Measurements from ENCODE around the gene XXYLT1. TPM values are rescaled to one million over a fixed set of nuclear protein-coding genes. Genes with fewer than 3 reads are reported as not detected.

Gene XXYLT1
- total RNA-seq, 1 experiment from 2014 or later = 10.9 TPM

- ChIA-PET RAD21 (ENCODE audit: low non-redundant PET in 1 of 2, low total read pairs in 2 of 2, uncharacterized antibody in 2 of 2, unreplicated experiment in 2 of 2) (no interaction called here), POLR2A (no interaction called here), CTCF (no interaction called here)
- no peaks in the 10 kb centered on the region for H4K20me1 ChIP-seq (ENCODE audit: insufficient read depth)
- no peak overlapping the region for H3K9ac ChIP-seq (ENCODE audit: low read length)
- H2AFZ ChIP-seq (ENCODE audit: low read depth, low read length, poor library complexity, severe bottlenecking) = no peak overlapping the region
- TF ChIP-seq ZNF274 (IDR thresholded peaks at IDR 0.05; ENCODE audit: low read depth, low read length) = no peak
- no peak for TF ChIP-seq ZFX (IDR thresholded peaks at IDR 0.05)
- TF ChIP-seq ELF1 (IDR thresholded peaks at IDR 0.05; ENCODE audit: borderline replicate concordance, low read depth) = no peak
- TF ChIP-seq POLR2A (IDR thresholded peaks at IDR 0.05; ENCODE audit: borderline replicate concordance, extremely low read depth, insufficient read depth, insufficient read length) = no peak
- TF ChIP-seq EGR1 (IDR thresholded peaks at IDR 0.05; ENCODE audit: low read depth) = no peak
- TF ChIP-seq CBX3 (IDR thresholded peaks at IDR 0.05; ENCODE audit: low read depth) = no peak
- TF ChIP-seq YY1 (IDR thresholded peaks at IDR 0.05; ENCODE audit: extremely low read depth, insufficient replicate concordance, low read depth, low read length) = no peak
- no peak for TF ChIP-seq EZH2 (IDR thresholded peaks at IDR 0.05)
- TF ChIP-seq SRF (IDR thresholded peaks at IDR 0.05; ENCODE audit: low read depth) = no peak
- no peak for TF ChIP-seq REST (IDR thresholded peaks at IDR 0.05; ENCODE audit: low read depth)
- no peak for TF ChIP-seq SP1 (IDR thresholded peaks at IDR 0.05; ENCODE audit: low read depth)
- no peak for TF ChIP-seq ZBTB33 (IDR thresholded peaks at IDR 0.05; ENCODE audit: extremely low read depth, insufficient replicate concordance, low read length)
- no TSS peak for BruUV-seq (replicated peaks)
- H3K27me3 ChIP-seq (ENCODE audit: insufficient read depth, low read length) = no peaks in the 10 kb centered on the region
- no peaks in the 10 kb centered on the region for H3K36me3 ChIP-seq (ENCODE audit: control insufficient read depth in 1 of 2, insufficient read depth in 2 of 2, low read length in 2 of 2)
- no peak overlapping the region for H3K4me2 ChIP-seq (ENCODE audit: low read length)
- no peaks in the 10 kb centered on the region for H3K79me2 ChIP-seq (ENCODE audit: insufficient read depth, low read length)
- H3K9me2 ChIP-seq (ENCODE audit: insufficient read depth) = no peaks in the 10 kb centered on the region
- peaks cover 7 to 17% of the 10 kb centered on the region in 2 experiments for H3K4me1 ChIP-seq (ENCODE audit: control insufficient read depth in 1 of 2, insufficient read depth in 2 of 2, low read length in 2 of 2)
- no peak overlapping the region for H3K27ac ChIP-seq (ENCODE audit: low read depth, low read length)
- no peak for DNase-seq (ENCODE audit: low read depth, low spot score)
- H3K4me3 ChIP-seq (replicated peaks in 1 of 2; ENCODE audit: low read depth in 1 of 2, low read length in 2 of 2) = no peak overlapping the region
- no peak for ATAC-seq
- no peaks in the 10 kb centered on the region for H3K9me3 ChIP-seq (ENCODE audit: control insufficient read depth in 1 of 2, insufficient read depth in 1 of 2, low read depth in 1 of 2, low read length in 2 of 2)
- intact Hi-C loops (cut with micrococcal nuclease) = no loop called here
These were observed 121.5 kb downstream of the XXYLT1 start for GRCh38 chr3:195149292-195150030.

All from HCT116 (cell line).